Aorta (tissue), 5 donors: ENCODE data around the gene CIAO3. TPM values are rescaled to one million over a fixed set of nuclear protein-coding genes. Genes with fewer than 3 reads are reported as not detected.

Experiments
- ATAC-seq: fragments of 200-7000 bp; cut with Tn5 transposase; one replicate; pipeline ENCODE4 v1.9.1; 2022; ENCODE audit warnings: moderate library complexity; ENCODE audit not compliant: low FRiP score
- DNase-seq, 2 donors: peaks; one replicate each; pipeline ENCODE4 v3.0.0-alpha.2; 2020
- H3K27ac ChIP-seq, 2 donors: one replicate each; pipeline ENCODE4 v1.5.1; 2013; ENCODE audit warnings: low read length in 2 of 2, mild to moderate bottlenecking in 2 of 2, moderate library complexity in 2 of 2, control low read depth in 1 of 2, inconsistent platforms in 1 of 2, low read depth in 1 of 2
- H3K27me3 ChIP-seq, 2 donors: one replicate each; pipeline ENCODE4 v1.6.1; 2013; ENCODE audit warnings: control low read depth in 1 of 2, low read length in 1 of 2, mild to moderate bottlenecking in 1 of 2, moderate library complexity in 1 of 2; ENCODE audit not compliant: insufficient read depth in 2 of 2, control insufficient read depth in 1 of 2
- H3K36me3 ChIP-seq, 2 donors: one replicate each; pipeline ENCODE4 v1.6.1; 2013; ENCODE audit warnings: control low read depth in 1 of 2, low read length in 1 of 2, mild to moderate bottlenecking in 1 of 2; ENCODE audit not compliant: insufficient read depth in 2 of 2, control insufficient read depth in 1 of 2
- H3K4me1 ChIP-seq, 2 donors: one replicate each; pipeline ENCODE4 v1.6.1; 2013; ENCODE audit warnings: low read length in 2 of 2, control low read depth in 1 of 2, mild to moderate bottlenecking in 1 of 2, moderate library complexity in 1 of 2; ENCODE audit not compliant: insufficient read depth in 2 of 2, control insufficient read depth in 1 of 2
- H3K4me3 ChIP-seq, 2 donors: one replicate each; pipeline ENCODE4 v1.5.1; 2013; ENCODE audit warnings: low read length in 2 of 2, control low read depth in 1 of 2, mild to moderate bottlenecking in 1 of 2
- H3K9me3 ChIP-seq: one replicate; pipeline ENCODE4 v1.6.1; 2013; ENCODE audit warnings: mild to moderate bottlenecking, low read length; ENCODE audit not compliant: control insufficient read depth
- WGBS, 2 donors: extraction: QIAGEN DNeasy Blood & Tissue Kit; methylation state at CpG; one replicate each; pipeline ENCODE4 v1.1.7; 2013; 5-methylcytosine and 5-hydroxymethylcytosine counted together
- intact Hi-C, 2 donors: fragments of 100-400 bp; cut with DNase I; formaldehyde crosslinking; loops; one replicate each; pipeline versions ENCODE4 v1.14.2 to v1.15.0; 2022
- polyA plus RNA-seq, 2 donors: library from polyadenylated mRNA; stranded (reverse); fragments of 200-250 nt; gene quantifications; one replicate each; pipeline ENCODE4 v1.2.3, GENCODE V29; 2013
- total RNA-seq, 2 donors: library from RNA; stranded (reverse); fragmentation: NEBNext Ultra II Directional; extraction: Animal tissue kit (Norgen Biotek cat#: 25700); gene quantifications; one replicate each; pipeline ENCODE4 v1.2.1, GENCODE V29; 2021
- donor health status: healthy with polysubstance abuse.
- donor health status: Bipolar disorder and iron deficiency.
- donor health status: DM: no; HTN: no; CAD: no.
- donor health status: DM: no; HTN: no; CAD: no.
- donor health status: DM: yes; HTN: yes; CAD: no.

Gene CIAO3
- total and polyA plus RNA-seq, 4 donors: 12.4 to 35.9 (median 22.1) TPM

GRCh38 chr16:707062-707538 is 33.7 kb downstream of the CIAO3 start:
- intact Hi-C loops: no loop called here
- Histone ChIP-seq H3K4me1 (no peaks in the 10 kb centered on the region), H3K9me3 (no peaks in the 10 kb centered on the region), H3K36me3 (no peaks in the 10 kb centered on the region), H3K4me3 (no peak overlapping the region), H3K27me3 (no peaks in the 10 kb centered on the region), H3K27ac (no peak overlapping the region)
- DNase-seq (no peak), ATAC-seq (no peak)
- WGBS, 2 donors: 35 to 36% methylated on average over 13 to 14 of the region's 14 CpGs

- Histone ChIP-seq H3K4me3 (no peak overlapping the region), H3K27ac (no peak overlapping the region), H3K9me3 (no peaks in the 10 kb centered on the region), H3K36me3 (no peaks in the 10 kb centered on the region), H3K4me1 (no peaks in the 10 kb centered on the region), H3K27me3 (no peaks in the 10 kb centered on the region)
- no peak for DNase-seq
- intact Hi-C loops: no loop called here
- no peak for ATAC-seq
- 3% methylated on average over 36 to 49 of the region's 49 CpGs for WGBS, 2 donors
These were observed 34.4 kb downstream of the CIAO3 start for GRCh38 chr16:706189-707061.

GRCh38 chr16:705431-706188 is 35.2 kb downstream of the CIAO3 start, which contains the start of gene FBXL16:
Gene FBXL16 (minus strand): TSS chr16:705801. CDS start chr16:697405, 8,396 bp downstream.
- 0 to 1% methylated on average over 49 to 115 of the region's 115 CpGs for WGBS, 2 donors
- Histone ChIP-seq H3K4me1 (no peaks in the 10 kb centered on the region), H3K4me3 (no peak within 1 kb of the TSS), H3K36me3 (no peaks in the 10 kb centered on the region), H3K27me3 (no peaks in the 10 kb centered on the region), H3K27ac (no peak within 1 kb of the TSS), H3K9me3 (no peaks in the 10 kb centered on the region)
- no peak for DNase-seq
- intact Hi-C loops: no loop called here
- no peak for ATAC-seq

- intact Hi-C loops: no loop called here
- Histone ChIP-seq H3K9me3 (no peaks in the 10 kb centered on the region), H3K36me3 (no peaks in the 10 kb centered on the region), H3K4me3 (no peak overlapping the region), H3K27me3 (no peaks in the 10 kb centered on the region), H3K4me1 (no peaks in the 10 kb centered on the region), H3K27ac (no peak overlapping the region)
- ATAC-seq (no peak), DNase-seq (no peak)
- 9 to 10% methylated on average over 37 to 50 of the region's 50 CpGs for WGBS, 2 donors
These were observed 36.0 kb downstream of the CIAO3 start for GRCh38 chr16:704552-705380.

GRCh38 chr16:704047-704446 is 36.8 kb downstream of the CIAO3 start:
- ATAC-seq (no peak), DNase-seq (no peak)
- H3K27ac ChIP-seq: no peak overlapping the region
- no peak overlapping the region for H3K4me3 ChIP-seq
- H3K36me3 ChIP-seq: no peaks in the 10 kb centered on the region
- H3K27me3 ChIP-seq: no peaks in the 10 kb centered on the region
- no peaks in the 10 kb centered on the region for H3K4me1 ChIP-seq
- no peaks in the 10 kb centered on the region for H3K9me3 ChIP-seq
- intact Hi-C loops: no loop called here
- 69 to 83% methylated on average over 7 of the region's 7 CpGs for WGBS, 2 donors

GRCh38 chr16:703406-703805 is 37.4 kb downstream of the CIAO3 start:
- no peak overlapping the region for H3K27ac ChIP-seq
- no peaks in the 10 kb centered on the region for H3K9me3 ChIP-seq
- ATAC-seq: no peak
- no peaks in the 10 kb centered on the region for H3K36me3 ChIP-seq
- H3K4me3 ChIP-seq: no peak overlapping the region
- WGBS, 2 donors: 79% methylated on average over 12 of the region's 12 CpGs
- intact Hi-C loops: no loop called here
- no peak for DNase-seq
- no peaks in the 10 kb centered on the region for H3K27me3 ChIP-seq
- H3K4me1 ChIP-seq: no peaks in the 10 kb centered on the region

- Histone ChIP-seq H3K4me1 (no peaks in the 10 kb centered on the region), H3K36me3 (no peaks in the 10 kb centered on the region), H3K27ac (no peak overlapping the region), H3K4me3 (no peak overlapping the region), H3K27me3 (no peaks in the 10 kb centered on the region), H3K9me3 (no peaks in the 10 kb centered on the region)
- intact Hi-C loops: no loop called here
- ATAC-seq (no peak), DNase-seq (no peak)
- WGBS, 2 donors: 86 to 87% methylated on average over 19 of the region's 19 CpGs
These were observed 38.5 kb downstream of the CIAO3 start for GRCh38 chr16:702341-702740.
